ENCODE measurements around the gene PA2G4.

The PA2G4 gene

DNA sequence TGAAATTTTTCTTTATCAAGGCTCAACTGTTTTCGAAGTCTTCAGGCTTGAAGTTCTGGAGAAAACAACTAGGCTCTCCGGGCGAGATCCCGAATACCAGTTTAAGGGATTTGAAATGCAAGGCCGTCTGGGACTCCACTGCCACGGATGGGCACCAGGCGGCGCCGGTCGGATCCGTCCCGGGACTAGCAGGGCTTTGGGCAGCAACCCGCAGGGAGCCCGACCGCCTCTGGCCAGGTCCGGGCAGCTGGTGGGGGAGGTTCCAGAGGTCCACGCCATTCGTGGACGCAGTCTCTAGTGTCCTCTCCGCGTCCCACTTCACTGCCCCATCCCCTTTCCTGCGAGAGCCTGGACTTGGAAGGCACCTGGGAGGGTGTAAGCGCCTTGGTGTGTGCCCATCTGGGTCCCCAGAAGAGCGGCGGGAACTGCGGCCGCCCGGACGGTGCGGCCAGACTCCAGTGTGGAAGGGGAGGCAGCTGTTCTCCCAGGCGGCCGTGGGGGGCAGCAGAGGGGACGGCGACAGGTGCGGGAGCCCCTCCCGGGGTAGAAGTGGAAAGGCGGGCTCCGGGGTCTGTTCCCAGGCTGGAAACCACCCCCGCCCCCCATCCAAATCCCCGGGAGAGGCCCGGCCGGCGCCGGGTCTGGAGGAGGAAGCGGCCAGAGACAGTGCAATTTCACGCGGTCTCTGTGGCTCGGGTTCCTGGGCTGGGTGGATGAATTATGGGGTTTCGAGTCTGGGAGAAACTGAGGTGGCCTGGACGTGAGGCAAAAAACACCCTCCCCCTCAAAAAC, 25.2 kb upstream of the PA2G4 start:
- no peak for TF ChIP-seq ZFX (IDR thresholded peaks at IDR 0.05; ENCODE audit: borderline replicate concordance)
- TF ChIP-seq, protein P1, sequence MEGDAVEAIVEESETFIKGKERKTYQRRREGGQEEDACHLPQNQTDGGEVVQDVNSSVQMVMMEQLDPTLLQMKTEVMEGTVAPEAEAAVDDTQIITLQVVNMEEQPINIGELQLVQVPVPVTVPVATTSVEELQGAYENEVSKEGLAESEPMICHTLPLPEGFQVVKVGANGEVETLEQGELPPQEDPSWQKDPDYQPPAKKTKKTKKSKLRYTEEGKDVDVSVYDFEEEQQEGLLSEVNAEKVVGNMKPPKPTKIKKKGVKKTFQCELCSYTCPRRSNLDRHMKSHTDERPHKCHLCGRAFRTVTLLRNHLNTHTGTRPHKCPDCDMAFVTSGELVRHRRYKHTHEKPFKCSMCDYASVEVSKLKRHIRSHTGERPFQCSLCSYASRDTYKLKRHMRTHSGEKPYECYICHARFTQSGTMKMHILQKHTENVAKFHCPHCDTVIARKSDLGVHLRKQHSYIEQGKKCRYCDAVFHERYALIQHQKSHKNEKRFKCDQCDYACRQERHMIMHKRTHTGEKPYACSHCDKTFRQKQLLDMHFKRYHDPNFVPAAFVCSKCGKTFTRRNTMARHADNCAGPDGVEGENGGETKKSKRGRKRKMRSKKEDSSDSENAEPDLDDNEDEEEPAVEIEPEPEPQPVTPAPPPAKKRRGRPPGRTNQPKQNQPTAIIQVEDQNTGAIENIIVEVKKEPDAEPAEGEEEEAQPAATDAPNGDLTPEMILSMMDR (IDR thresholded peaks at IDR 0.05) = peak; percentile 99
- peak overlapping the region; percentile 99 for H3K27ac ChIP-seq

DNA sequence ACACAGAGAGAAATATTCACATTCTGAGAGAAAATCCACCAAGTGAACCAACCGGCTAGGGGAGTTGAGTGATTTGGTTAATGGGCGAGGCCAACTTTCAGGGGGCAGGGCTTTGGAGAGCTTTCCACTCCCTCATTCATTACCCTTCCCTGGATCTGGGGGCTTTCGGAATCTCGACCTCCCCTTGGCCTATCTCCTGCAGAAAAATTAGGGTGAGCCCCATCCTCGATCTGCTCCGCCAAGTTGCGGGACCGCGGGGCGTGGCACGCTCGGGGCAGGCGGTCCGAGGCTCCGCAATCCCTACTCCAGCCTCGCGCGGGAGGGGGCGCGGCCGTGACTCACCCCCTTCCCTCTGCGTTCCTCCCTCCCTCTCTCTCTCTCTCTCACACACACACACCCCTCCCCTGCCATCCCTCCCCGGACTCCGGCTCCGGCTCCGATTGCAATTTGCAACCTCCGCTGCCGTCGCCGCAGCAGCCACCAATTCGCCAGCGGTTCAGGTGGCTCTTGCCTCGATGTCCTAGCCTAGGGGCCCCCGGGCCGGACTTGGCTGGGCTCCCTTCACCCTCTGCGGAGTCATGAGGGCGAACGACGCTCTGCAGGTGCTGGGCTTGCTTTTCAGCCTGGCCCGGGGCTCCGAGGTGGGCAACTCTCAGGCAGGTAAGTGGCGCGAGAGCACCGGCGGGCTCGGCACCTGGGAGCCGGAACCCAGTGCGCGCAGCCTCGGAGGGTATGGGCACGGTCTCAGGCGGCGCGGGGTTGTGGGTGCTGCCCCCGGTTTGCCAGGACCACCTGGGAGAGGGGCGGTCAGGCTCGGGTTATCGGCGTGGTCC, 24.4 kb upstream of the PA2G4 start, which contains the start of gene ERBB3:
ERBB3 (plus strand) TSS at position 443 of the 833 bp plus-strand sequence; CDS start at position 579, 136 bp downstream.
- peak within 1 kb of the TSS; percentile 99 for H3K27ac ChIP-seq

DNA sequence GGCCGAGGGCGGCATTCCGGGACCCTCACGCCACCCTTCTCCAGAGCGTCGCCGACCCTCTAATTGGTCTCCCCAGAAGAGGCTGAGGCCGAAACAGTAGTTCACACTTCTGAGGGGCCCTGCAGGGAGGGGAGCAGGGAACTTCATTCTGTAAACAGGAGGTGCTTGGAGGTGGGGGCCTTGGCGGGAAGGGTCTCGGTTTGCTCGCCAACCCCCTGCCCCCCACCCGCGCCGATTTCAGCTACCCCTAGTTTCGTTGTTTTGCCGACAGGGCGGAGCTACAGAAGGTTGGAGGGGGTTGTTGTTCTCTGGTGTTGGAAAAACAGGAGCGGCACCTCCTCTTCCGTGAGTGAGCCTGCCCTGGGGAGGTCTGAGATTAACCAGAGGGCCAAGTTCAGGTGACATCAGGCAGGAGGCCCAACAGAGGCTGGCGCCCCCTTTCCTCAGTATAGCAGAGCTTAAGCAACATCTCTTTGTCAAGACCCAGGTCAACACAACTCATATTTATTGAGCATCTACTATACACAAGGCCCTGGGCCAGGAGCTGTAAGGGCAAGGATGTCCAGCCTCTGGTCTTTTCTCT, 23.7 kb upstream of the PA2G4 start:
- TF ChIP-seq ZFX (IDR thresholded peaks at IDR 0.05; ENCODE audit: borderline replicate concordance) = no peak
- TF ChIP-seq, protein P1 (IDR thresholded peaks at IDR 0.05) = 0 out of 2 replicates have a peak, but pooled peaks have one; percentile 8
- peak overlapping the region; percentile 99 for H3K27ac ChIP-seq

More for the DNA sequence above, 24.4 kb upstream of the PA2G4 start, which contains the start of gene ERBB3:
- TF ChIP-seq, protein P1 (IDR thresholded peaks at IDR 0.05) = no peak
- no peak for TF ChIP-seq ZFX (IDR thresholded peaks at IDR 0.05; ENCODE audit: borderline replicate concordance)

DNA sequence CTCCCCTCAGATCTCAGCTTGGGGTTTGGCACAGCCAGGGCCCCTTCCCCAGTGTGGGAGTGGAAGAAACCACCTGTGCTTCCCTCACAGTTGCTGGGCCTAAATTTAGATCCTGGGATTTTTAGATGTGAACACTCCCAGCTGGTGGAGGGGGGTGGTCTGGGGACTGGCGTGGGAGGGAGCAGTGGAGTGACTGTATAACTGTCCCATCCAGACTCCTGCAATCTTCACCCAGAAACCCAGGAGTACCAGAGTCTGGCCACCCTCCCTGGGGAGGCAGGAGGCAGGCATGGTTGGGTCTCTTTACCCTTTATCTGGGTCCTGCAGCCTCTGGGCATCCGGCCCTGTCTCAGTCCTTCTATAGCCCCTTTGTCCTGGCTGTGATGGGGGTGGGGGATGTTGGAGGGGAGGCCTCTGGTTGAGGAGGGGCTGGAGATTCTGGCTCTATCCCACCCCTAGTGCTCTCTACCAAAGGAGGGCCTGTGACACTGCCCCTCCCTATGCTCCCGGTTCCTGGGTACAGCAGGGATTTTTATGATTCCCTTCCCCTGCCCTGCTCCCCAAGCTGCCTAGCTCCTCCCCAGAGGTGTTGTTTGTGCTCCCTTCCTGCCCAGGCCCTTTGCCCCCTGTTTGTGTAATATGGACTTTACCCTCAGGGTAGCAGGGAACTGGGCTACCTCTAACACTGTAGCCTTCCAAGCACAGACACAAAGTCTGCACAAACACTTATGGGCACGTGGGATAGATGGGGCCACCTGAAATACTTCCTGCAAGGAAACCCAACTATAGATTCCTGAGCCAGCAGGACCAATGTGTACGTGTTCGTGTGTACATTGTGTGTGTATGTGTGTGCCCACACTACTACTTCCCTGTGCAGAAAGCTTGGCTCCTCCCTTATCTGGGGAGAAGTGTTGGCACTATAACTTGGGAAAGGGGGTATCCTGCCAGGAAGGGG, 22.7 kb upstream of the PA2G4 start:
- peak overlapping the region; percentile 99 for H3K27ac ChIP-seq
- no peak for TF ChIP-seq ZFX (IDR thresholded peaks at IDR 0.05; ENCODE audit: borderline replicate concordance)
- TF ChIP-seq, protein P1 (IDR thresholded peaks at IDR 0.05) = no peak

DNA sequence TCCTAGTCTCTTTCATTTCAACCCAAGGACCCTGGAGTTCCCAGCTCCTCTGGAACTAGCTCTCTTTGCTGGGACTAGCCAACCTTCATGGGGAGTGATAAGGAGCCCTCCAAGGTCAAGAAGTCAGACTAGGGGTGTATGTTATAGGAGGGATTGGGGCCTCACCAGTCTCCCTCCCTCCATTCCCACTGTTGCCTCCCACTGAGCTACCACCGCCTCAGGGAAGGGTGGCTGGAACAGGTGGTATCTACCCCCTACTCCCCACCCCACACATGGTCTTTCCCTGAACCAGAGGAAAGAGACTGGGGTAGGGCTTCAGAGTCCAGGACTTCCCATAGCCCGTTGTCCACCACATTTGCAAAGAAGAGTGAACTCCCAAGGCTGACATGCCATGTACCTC, 22.0 kb upstream of the PA2G4 start:
- H3K27ac ChIP-seq = peak overlapping the region; percentile 99
- no peak for TF ChIP-seq ZFX (IDR thresholded peaks at IDR 0.05; ENCODE audit: borderline replicate concordance)
- TF ChIP-seq, protein P1 (IDR thresholded peaks at IDR 0.05) = no peak

DNA sequence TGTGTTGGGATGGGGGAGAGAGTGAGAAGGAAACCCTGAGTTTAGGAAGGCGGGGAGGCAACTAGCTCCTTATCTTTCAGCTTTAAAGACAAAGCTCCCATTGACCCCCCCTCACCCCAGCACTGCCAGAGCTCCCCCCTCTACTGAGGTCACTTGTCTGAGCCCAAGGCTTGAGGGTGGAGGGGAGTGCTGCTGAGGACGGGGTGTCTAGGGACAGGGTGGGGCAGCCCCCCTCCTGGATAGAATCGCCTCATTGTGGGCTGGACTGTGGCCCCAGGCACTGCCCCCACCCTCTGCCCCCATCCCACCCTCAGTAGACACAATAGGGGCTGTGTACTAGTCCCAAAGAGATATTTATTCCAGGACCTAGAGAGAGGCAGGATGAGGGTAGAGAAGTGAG, 21.4 kb upstream of the PA2G4 start:
- peak overlapping the region; percentile 99 for H3K27ac ChIP-seq
- no peak for TF ChIP-seq ZFX (IDR thresholded peaks at IDR 0.05; ENCODE audit: borderline replicate concordance)
- TF ChIP-seq, protein P1 (IDR thresholded peaks at IDR 0.05) = no peak
